Mammary epithelial cell (primary cell): ENCODE data around the gene TSKS.

Experiments used
- EZH2 ChIP-seq: IDR thresholded peaks from 2 replicates; pipeline ENCODE4 v1.6.1; 2012; ENCODE audit warnings: low read length, inconsistent platforms, borderline replicate concordance
- TF ChIP-seq, protein P1 (sequence below), 2 donors: IDR thresholded peaks in 1 of 2; conservative IDR thresholded peaks in 1 of 2; 2 replicates each; pipeline ENCODE4 v1.5.1; 2011 to 2012; ENCODE audit warnings: inconsistent platforms in 2 of 2, low read length in 2 of 2, mild to moderate bottlenecking in 2 of 2, control low read depth in 1 of 2, low read depth in 1 of 2; ENCODE audit not compliant: insufficient read depth in 1 of 2; ENCODE audit errors: extremely low read depth in 1 of 2

DNA sequence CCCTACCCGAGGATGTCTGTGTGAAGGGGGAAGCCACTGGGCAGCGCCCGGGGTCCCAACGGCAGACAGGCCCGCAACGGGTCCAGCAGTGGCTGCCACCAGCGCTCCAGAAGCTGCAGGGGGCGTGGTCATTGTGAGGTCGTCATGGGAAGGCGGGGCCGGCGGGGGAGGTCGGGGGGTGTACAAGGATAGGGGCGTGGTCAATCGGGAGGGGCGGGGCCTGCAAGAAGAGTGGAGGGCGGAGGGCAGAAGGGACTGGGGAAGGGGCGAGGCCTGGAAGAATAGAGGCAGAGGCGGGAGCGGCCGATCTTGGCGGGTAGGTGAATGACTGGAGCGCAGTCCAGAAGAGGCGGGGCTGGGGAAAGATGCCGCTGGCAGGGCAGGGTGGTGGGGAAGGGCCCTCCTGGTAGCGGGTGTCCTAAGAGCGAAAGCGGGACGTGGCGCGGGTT is 45.6 kb upstream of the TSKS start:
- TF ChIP-seq EZH2 = no peak
- TF ChIP-seq, protein P1, sequence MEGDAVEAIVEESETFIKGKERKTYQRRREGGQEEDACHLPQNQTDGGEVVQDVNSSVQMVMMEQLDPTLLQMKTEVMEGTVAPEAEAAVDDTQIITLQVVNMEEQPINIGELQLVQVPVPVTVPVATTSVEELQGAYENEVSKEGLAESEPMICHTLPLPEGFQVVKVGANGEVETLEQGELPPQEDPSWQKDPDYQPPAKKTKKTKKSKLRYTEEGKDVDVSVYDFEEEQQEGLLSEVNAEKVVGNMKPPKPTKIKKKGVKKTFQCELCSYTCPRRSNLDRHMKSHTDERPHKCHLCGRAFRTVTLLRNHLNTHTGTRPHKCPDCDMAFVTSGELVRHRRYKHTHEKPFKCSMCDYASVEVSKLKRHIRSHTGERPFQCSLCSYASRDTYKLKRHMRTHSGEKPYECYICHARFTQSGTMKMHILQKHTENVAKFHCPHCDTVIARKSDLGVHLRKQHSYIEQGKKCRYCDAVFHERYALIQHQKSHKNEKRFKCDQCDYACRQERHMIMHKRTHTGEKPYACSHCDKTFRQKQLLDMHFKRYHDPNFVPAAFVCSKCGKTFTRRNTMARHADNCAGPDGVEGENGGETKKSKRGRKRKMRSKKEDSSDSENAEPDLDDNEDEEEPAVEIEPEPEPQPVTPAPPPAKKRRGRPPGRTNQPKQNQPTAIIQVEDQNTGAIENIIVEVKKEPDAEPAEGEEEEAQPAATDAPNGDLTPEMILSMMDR (conservative IDR thresholded peaks at IDR 0.05 in 1 of 2, IDR thresholded peaks at IDR 0.05 in 1 of 2; ENCODE audit: extremely low read depth in 1 of 2, insufficient read depth in 1 of 2, low read depth in 1 of 2, low read length in 2 of 2) = no peak
